Measurements from ENCODE around the gene CYSRT1. TPM values are rescaled to one million over a fixed set of nuclear protein-coding genes. Genes with fewer than 3 reads are reported as not detected.

The CYSRT1 gene
- total RNA-seq, 1 donor from 2014 or later, result 2.1 TPM

GRCh38 chr9:137201205-137201868 is 23.6 kb upstream of the CYSRT1 start:
- TF ChIP-seq CTCF (IDR thresholded peaks at IDR 0.05; ENCODE audit: insufficient read depth, low read length, poor library complexity, severe bottlenecking), result no peak
- no peaks in the 10 kb centered on the region for H3K36me3 ChIP-seq (ENCODE audit: control insufficient read depth, insufficient read depth, low read length)
- no peak for DNase-seq (ENCODE audit: low read depth)
- H3K27me3 ChIP-seq (ENCODE audit: control insufficient read depth, insufficient read depth, low read length), result no peaks in the 10 kb centered on the region
- H3K4me3 ChIP-seq (ENCODE audit: low read depth, low read length), result peak overlapping the region; percentile 79

GRCh38 chr9:137202966-137203365 is 22.0 kb upstream of the CYSRT1 start:
- no peak for DNase-seq (ENCODE audit: low read depth)
- H3K27me3 ChIP-seq (ENCODE audit: control insufficient read depth, insufficient read depth, low read length), result no peaks in the 10 kb centered on the region
- H3K4me3 ChIP-seq (ENCODE audit: low read depth, low read length), result no peak overlapping the region
- no peak for TF ChIP-seq CTCF (IDR thresholded peaks at IDR 0.05; ENCODE audit: insufficient read depth, low read length, poor library complexity, severe bottlenecking)
- H3K36me3 ChIP-seq (ENCODE audit: control insufficient read depth, insufficient read depth, low read length), result no peaks in the 10 kb centered on the region

- no peak for TF ChIP-seq CTCF (IDR thresholded peaks at IDR 0.05; ENCODE audit: insufficient read depth, low read length, poor library complexity, severe bottlenecking)
- no peaks in the 10 kb centered on the region for H3K27me3 ChIP-seq (ENCODE audit: control insufficient read depth, insufficient read depth, low read length)
- H3K4me3 ChIP-seq (ENCODE audit: low read depth, low read length), result peak overlapping the region; percentile 98
- DNase-seq (ENCODE audit: low read depth), result no peak
- H3K36me3 ChIP-seq (ENCODE audit: control insufficient read depth, insufficient read depth, low read length), result no peaks in the 10 kb centered on the region
Measured at GRCh38 chr9:137204731-137205125, 20.2 kb upstream of the CYSRT1 start.

GRCh38 chr9:137205126-137206069 is 19.6 kb upstream of the CYSRT1 start, which contains the start of the genes NDOR1 and TMEM203:
Gene NDOR1, plus strand, starts transcription at chr9:137205700. Its CDS starts 78 bp downstream, at chr9:137205778.
Gene TMEM203, minus strand, starts transcription at chr9:137205648. Its CDS starts 234 bp downstream, at chr9:137205414.
- no peak for DNase-seq (ENCODE audit: low read depth)
- Histone ChIP-seq H3K36me3 (ENCODE audit: control insufficient read depth, insufficient read depth, low read length) (no peaks in the 10 kb centered on the region), H3K4me3 (ENCODE audit: low read depth, low read length) (peak within 1 kb of the TSS; percentile 98), H3K27me3 (ENCODE audit: control insufficient read depth, insufficient read depth, low read length) (no peaks in the 10 kb centered on the region)
- no peak for TF ChIP-seq CTCF (IDR thresholded peaks at IDR 0.05; ENCODE audit: insufficient read depth, low read length, poor library complexity, severe bottlenecking)

- H3K27me3 ChIP-seq (ENCODE audit: control insufficient read depth, insufficient read depth, low read length), result no peaks in the 10 kb centered on the region
- DNase-seq (ENCODE audit: low read depth), result no peak
- no peak overlapping the region for H3K4me3 ChIP-seq (ENCODE audit: low read depth, low read length)
- H3K36me3 ChIP-seq (ENCODE audit: control insufficient read depth, insufficient read depth, low read length), result no peaks in the 10 kb centered on the region
- no peak for TF ChIP-seq CTCF (IDR thresholded peaks at IDR 0.05; ENCODE audit: insufficient read depth, low read length, poor library complexity, severe bottlenecking)
Measured at GRCh38 chr9:137206602-137207001, 18.4 kb upstream of the CYSRT1 start.

Data from kidney epithelial cell (primary cell).